GM19240 (cell line): Measurements from ENCODE around the gene ABCD1.

Source experiments
- DNase-seq: peaks from one replicate; pipeline ENCODE4 v3.0.0; 2011; ENCODE audit warnings: low spot score; ENCODE audit not compliant: insufficient read length

Gene ABCD1

GRCh38 chrX:153762626-153763173 lies 38.0 kb downstream of the ABCD1 start:
- DNase-seq = no peak

- DNase-seq = no peak
Observed at GRCh38 chrX:153763298-153763932, 38.8 kb downstream of the ABCD1 start.

GRCh38 chrX:153763989-153764755 lies 39.5 kb downstream of the ABCD1 start, which contains the start of gene PLXNB3:
Gene PLXNB3 (plus strand): TSS chrX:153764249. CDS start chrX:153765536, 1,287 bp downstream.
- peak; percentile 73 for DNase-seq

- DNase-seq = no peak
Observed at GRCh38 chrX:153764786-153765137, 40.1 kb downstream of the ABCD1 start.

- no peak for DNase-seq
Observed at GRCh38 chrX:153765138-153766079, 40.8 kb downstream of the ABCD1 start.

GRCh38 chrX:153766098-153766817 lies 41.6 kb downstream of the ABCD1 start:
- peak; percentile 4 for DNase-seq

- DNase-seq = no peak
Observed at GRCh38 chrX:153766871-153767673, 42.4 kb downstream of the ABCD1 start.

- no peak for DNase-seq
Observed at GRCh38 chrX:153767674-153768055, 43.0 kb downstream of the ABCD1 start.

GRCh38 chrX:153768311-153769157 lies 43.9 kb downstream of the ABCD1 start:
- peak; percentile 3 for DNase-seq

- DNase-seq = no peak
Observed at GRCh38 chrX:153769158-153769864, 44.7 kb downstream of the ABCD1 start.

- peak; percentile 6 for DNase-seq
Observed at GRCh38 chrX:153769865-153770600, 45.4 kb downstream of the ABCD1 start.

- peak; percentile 3 for DNase-seq
Observed at GRCh38 chrX:153770601-153771414, 46.2 kb downstream of the ABCD1 start.

GRCh38 chrX:153771415-153772315 lies 47.0 kb downstream of the ABCD1 start:
- no peak for DNase-seq

- DNase-seq = no peak
Observed at GRCh38 chrX:153772316-153773217, 47.9 kb downstream of the ABCD1 start.

- no peak for DNase-seq
Observed at GRCh38 chrX:153773218-153773611, 48.6 kb downstream of the ABCD1 start.
